LoVo (cell line): ENCODE data around the gene RNF166.

Experiments
- DNase-seq: peaks from one replicate; pipeline ENCODE4 v3.0.0-alpha.2; 2016; ENCODE audit warnings: low spot score

Gene RNF166

DNA sequence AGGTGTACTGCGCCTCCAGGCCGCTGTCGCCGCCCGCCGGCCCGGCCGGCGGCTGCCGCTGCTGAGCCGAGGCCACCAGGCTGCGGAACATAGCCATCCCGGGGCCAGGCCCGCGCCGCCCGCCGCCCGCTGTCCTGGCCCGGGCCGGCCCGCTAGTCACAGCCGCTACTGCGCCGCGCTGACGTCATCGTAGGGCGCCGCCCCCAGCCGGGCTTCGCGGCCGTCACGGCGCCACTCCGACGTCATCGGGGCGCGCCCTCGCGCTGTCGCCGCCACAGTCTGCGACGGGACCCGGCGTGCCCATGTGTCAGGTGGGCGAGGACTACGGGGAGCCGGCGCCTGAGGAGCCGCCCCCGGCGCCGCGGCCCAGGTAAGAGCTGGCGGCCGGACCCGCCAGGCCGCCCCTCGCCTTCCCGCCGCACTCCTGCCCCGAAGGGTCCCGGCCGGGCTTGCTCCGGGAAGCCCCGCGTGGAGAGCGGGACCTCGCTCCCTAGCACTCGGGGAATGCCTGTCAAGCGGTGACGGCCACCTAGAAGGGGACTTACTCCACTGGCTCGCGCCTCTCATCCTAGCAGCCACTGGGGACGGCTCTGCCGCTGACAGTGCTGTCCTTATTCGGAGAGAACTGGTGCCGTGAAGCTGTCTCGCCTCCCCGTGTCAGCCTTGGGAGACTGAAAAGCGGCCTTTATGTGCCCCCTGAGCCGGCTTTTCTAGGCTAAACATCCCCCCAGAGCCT, at the start of gene RNF166, which contains the start of gene CTU2:
Gene RNF166 (minus strand): TSS at position 180 of the 736 bp plus-strand sequence. CDS start 83 bp downstream, at position 97.
Gene CTU2 (plus strand): TSS at position 275 of the 736 bp plus-strand sequence. CDS start 28 bp downstream, at position 303.
- DNase-seq, result peak; percentile 93

DNA sequence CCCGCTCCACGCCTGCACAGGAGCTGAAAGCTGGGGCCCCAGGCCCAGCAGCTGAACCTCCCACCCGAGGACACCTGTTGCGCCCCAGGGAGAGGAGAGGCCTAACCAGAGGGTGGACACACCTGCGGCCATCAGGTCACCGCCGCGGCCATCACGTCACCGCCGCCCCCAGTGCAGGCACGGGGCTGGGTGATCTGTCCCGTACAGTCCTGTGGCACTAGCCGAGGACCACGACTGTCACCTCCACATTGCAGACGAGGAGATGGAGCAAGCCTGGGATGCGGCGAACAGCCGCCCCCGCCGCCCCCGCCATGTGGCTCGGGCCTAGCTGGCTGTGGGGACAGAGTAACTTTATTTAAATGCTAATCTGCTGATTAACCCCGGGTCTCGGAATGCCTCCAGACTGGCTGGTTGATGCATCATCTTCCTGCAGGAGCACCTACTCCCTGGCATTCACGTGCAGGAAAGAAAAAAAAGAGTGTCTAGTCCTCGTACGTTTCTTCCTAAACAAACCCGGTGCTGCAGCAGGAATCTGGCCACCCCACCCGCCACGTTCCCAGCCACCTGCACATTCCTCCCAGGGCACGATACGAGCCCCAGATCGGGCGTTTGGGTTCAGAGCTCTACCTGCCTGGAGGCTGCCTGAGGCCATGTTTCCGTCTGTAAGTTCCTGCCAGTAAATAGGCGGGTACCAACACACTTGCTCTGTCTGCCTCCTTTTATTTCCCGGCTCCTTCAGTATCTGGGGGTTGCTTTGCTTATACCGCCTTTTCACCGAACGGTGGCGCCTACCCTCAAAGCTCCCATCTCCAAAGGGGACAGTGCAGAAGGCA, 48.9 kb upstream of the RNF166 start:
- DNase-seq, result no peak

DNA sequence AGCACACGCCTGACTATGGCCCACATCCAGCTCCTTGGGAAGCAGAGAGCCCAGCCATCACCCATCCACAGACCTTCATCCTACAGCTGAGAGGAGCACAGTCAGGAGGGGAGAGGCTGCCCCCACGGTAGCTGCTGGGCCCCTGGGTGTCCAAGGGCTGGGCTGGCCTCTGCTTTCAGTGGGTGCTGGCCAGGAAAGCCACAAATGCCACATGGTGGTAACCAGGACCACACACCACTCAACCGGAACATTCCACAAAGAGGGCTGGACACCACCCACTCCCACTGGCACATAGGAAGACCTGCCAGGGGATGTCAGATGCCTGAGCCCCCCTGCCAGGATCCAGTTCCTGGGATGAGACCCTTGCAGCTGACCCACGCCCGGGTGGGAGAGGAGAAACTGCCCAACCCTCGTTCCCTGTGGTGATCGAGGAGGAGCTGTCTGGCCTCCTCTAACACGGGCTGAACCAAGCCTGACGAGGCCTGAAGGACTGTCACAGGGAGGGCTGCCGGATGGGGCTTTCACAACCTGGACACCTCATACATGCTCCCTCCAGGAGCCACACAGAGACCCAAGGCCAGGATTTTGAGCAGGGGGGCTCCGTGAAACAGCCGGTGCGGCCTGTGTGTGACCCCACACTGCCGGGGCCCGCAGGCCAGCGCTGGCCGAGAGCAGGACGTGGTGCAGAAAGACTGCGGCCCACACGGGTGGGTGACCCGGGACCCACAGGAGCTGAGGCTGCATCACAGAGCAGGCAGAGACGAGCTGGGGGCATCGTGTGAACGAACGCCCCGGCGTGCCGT, 48.1 kb upstream of the RNF166 start:
- no peak for DNase-seq

DNA sequence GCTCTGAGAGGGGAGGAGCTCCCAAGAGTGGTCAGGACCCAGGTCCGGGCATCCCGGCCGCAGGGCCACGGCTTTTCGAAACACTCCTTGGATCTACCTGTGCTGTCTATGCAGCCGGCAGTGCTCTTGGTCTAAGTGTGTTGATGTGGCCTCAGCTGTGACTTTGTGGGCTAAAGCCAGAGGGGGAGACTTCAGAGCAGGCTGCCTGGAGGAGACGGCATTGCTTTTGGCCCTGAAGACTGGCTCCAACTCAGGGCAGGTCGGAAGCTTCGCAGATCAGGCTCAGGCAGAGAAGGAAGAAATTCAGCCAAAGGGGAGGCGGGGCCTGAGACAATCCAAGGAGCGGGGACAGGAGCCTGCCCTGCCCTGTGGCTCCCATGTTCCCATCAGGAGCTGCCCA, 47.4 kb upstream of the RNF166 start:
- no peak for DNase-seq

DNA sequence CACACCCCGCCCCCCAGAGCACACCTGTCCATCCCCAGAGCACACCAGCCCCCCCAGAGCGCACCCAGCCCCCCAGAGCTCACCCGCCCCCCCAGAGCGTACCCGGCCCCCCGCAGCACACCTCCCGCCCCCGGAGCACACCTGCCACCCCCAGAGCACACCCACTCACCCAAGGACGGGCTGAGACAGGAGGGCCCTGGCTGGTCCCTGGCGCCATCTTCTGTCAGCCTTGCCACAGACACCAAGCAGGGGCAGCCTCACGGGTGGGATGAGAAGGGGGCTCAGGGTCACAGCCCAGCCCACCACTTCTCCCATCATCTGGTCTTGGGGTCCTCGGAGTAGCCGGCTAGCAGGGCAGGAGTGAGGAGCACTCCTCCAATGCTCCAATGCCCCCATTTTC, 47.0 kb upstream of the RNF166 start:
- DNase-seq, result no peak

DNA sequence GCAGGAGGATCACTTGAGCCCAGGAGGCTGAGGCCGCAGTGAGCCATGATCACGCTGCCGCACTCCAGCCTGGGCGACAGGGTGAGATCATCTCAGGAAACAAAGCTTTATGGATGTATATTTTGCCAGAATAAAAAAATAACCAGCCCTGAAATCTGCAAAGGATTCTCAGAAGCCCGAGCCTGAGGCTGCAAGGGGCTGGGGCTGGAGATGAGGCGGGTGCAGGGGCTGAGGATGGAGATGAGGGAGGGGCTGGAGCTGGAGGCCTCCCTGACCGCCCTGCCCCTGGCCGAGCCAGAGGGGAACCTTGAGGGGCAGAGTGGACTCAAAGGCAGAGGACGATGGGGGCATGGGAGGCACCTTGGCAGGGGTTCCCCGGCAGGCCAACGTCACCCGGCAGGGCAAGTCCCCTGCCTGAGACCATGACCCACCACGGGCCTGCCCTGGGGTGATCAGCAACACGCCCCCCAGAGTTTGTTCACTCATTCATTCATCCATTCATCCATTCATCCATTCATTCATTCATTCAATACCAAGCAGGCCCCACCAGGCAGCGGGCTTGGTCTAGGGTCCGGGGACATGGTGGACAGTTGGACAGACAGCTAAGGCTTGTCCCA, 46.3 kb upstream of the RNF166 start:
- DNase-seq, result no peak

DNA sequence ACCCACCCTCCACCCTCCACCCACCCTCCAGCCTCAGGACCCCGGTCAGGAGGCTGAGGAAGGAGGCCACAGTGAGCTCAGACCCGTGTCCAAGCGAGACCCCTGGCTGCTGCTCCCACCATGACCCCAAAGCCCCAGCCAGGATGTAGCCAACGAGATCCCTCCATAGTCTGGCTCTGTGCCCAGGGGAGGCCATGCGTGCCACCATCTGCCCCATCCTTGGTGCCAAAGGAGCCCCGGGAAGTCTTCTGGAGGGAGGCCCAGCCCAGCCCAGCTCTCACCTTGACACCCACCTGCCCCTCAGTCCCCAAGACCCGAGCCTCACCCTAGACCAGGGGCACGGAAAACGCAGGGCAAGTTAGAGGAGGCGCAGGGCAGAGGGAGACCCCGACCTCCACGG, 44.6 kb upstream of the RNF166 start:
- no peak for DNase-seq

- DNase-seq, result no peak
Measured at GRCh38 chr16:88749358-88749757, 43.1 kb upstream of the RNF166 start.

DNA sequence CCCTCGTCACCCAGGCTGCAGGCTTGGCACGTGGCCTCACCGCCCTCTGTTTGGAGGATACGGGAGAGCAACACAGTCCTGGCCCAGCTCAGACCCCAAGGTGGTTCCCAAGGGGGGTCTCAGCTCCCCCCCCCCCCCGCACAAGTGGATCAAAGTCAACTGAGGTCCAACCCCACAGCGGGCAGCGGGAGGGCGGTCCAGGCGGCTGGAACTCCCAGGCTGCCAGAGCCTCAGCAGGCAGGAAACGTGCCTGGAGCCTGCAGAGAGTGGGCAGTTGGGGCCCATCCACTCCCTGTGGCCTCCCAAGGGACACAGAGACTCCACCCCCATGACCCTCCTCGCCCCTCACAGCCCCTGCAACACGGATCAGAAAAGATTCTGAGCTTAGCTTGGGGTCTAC, 42.2 kb upstream of the RNF166 start:
- DNase-seq, result no peak

GRCh38 chr16:88747588-88748301, 41.5 kb upstream of the RNF166 start:
- no peak for DNase-seq

- no peak for DNase-seq
Measured at GRCh38 chr16:88746506-88746905, 40.3 kb upstream of the RNF166 start.

GRCh38 chr16:88744577-88745521, 38.6 kb upstream of the RNF166 start:
- no peak for DNase-seq

GRCh38 chr16:88743693-88744576, 37.7 kb upstream of the RNF166 start:
- DNase-seq, result peak; percentile 34

GRCh38 chr16:88742896-88743605, 36.8 kb upstream of the RNF166 start:
- DNase-seq, result no peak

GRCh38 chr16:88741368-88741767, 35.2 kb upstream of the RNF166 start:
- DNase-seq, result no peak

DNA sequence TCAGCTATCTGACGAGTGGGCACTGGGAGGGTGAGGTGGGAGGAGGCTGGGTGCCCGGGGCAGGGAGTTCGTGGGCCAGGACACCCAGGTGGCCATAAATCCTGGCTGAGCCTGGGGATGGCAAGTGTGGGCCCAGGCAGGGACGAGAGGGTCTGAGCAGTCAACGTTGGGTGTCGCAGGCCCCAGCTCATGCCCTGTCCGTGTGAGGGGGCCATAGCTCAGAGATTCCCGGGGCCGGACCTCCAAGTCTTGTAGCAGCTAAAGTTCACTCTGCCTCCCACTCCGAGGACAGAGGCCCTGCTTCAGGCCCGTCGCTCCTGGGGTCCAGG, 34.5 kb upstream of the RNF166 start:
- no peak for DNase-seq

DNA sequence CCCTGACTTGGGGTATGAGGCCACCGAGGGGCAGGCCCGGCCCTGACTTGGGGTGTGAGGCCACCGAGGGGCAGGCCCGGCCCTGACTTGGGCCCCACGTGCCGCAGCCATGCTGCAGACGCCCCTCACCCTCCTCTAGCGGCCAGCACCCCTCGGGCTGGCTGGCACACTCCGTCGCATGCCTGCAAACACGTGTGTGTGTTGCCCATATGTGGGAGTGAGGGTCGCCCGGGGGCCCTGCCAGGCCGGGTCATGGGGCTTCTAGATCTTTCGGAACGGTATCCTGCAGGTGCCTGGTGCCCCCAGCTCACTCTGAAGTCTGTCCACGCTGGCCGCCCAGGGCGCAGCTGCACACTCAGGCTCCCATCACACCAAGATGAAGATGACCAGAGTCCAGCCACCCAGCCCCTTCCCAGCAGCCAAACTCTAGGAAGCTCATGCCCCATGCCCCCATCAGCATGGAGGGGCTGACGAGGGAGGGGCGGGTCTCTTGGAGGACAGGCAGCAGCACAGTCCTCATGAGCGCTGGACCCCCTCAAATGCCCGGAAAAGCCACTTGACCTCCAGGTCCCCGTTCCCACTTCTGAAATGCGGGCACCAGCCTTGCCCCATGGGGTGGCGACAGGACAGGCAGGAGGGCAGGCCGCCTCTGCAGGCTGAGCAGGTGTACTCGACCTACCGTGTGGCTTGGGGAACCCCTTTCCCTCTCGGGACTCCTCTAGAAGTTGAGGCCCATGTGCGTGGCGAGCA, 33.9 kb upstream of the RNF166 start:
- no peak for DNase-seq
